ENCODE data around the gene ACAA2. TPM values are rescaled to one million over a fixed set of nuclear protein-coding genes. Genes with fewer than 3 reads are reported as not detected.

ACAA2 gene
- total RNA-seq, 1 experiment from 2014 or later: 51.1 TPM

- intact Hi-C loops (cut with micrococcal nuclease; ENCODE audit: unreplicated experiment): no loop called here
- ChIA-PET CTCF (no interaction called here), POLR2A (ENCODE audit: low non-redundant PET) (interaction anchor here (0.6 kb wide), 1 partner anchor 1520 kb away, joined by 3 read pairs; no protein-coding TSS in a partner anchor)
- BruUV-seq (replicated peaks): no TSS peak
- TF ChIP-seq, protein P1, sequence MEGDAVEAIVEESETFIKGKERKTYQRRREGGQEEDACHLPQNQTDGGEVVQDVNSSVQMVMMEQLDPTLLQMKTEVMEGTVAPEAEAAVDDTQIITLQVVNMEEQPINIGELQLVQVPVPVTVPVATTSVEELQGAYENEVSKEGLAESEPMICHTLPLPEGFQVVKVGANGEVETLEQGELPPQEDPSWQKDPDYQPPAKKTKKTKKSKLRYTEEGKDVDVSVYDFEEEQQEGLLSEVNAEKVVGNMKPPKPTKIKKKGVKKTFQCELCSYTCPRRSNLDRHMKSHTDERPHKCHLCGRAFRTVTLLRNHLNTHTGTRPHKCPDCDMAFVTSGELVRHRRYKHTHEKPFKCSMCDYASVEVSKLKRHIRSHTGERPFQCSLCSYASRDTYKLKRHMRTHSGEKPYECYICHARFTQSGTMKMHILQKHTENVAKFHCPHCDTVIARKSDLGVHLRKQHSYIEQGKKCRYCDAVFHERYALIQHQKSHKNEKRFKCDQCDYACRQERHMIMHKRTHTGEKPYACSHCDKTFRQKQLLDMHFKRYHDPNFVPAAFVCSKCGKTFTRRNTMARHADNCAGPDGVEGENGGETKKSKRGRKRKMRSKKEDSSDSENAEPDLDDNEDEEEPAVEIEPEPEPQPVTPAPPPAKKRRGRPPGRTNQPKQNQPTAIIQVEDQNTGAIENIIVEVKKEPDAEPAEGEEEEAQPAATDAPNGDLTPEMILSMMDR (conservative IDR thresholded peaks at IDR 0.05; ENCODE audit: low read depth, low read length): no peak
- TF ChIP-seq EZH2 (IDR thresholded peaks at IDR 0.05; ENCODE audit: borderline replicate concordance, low read depth, low read length, poor library complexity, severe bottlenecking): no peak
- Histone ChIP-seq H3K27ac (ENCODE audit: low read depth, low read length, poor library complexity, severe bottlenecking) (no peak overlapping the region), H3K4me1 (ENCODE audit: insufficient read depth, low read length, poor library complexity, severe bottlenecking) (no peaks in the 10 kb centered on the region), H3K36me3 (ENCODE audit: insufficient read depth, low read length, poor library complexity, severe bottlenecking) (no peaks in the 10 kb centered on the region), H3K9me3 (ENCODE audit: low read depth, low read length, poor library complexity, severe bottlenecking) (no peaks in the 10 kb centered on the region), H3K27me3 (replicated peaks; ENCODE audit: insufficient read depth, low read depth, low read length, poor library complexity) (no peaks in the 10 kb centered on the region), H3K4me3 (ENCODE audit: low read depth, low read length, poor library complexity, severe bottlenecking) (no peak overlapping the region)
- DNase-seq (ENCODE audit: low spot score): no peak
Measured at GRCh38 chr18:49819823-49820671, 6.7 kb upstream of the ACAA2 start.

DNA sequence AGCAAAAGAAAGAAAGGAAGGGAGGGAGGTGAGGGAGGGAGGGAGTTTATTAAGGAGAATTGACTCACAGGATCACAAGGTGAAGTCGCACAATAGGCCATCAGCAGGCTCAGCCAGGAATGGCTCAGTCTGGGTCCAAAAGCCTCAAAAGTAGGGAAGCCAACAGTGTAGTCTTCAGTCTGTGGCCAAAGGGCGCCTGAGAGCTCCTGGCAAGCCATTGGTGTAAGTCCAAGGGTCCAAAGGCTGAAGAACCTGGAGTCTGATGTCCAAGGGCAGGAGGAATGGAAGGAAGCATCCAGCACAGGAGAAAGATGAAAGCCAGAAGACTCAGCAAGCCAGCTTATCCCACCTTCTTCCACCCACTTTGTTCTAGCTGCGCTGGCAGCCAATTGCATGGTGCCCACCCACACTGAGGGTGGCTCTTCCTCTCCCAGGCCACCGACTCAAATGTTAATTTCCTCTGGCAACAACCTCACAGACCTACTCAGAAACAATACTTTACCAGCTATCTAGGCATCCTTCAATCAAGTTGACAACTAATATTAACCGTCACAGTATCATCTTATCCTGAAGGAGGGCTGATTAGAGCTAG, 5.8 kb upstream of the ACAA2 start:
- no peak overlapping the region for H3K27ac ChIP-seq (ENCODE audit: low read depth, low read length, poor library complexity, severe bottlenecking)
- H3K4me3 ChIP-seq (ENCODE audit: low read depth, low read length, poor library complexity, severe bottlenecking): no peak overlapping the region
- no peak for TF ChIP-seq EZH2 (IDR thresholded peaks at IDR 0.05; ENCODE audit: borderline replicate concordance, low read depth, low read length, poor library complexity, severe bottlenecking)
- TF ChIP-seq, protein P1 (conservative IDR thresholded peaks at IDR 0.05; ENCODE audit: low read depth, low read length): no peak
- H3K4me1 ChIP-seq (ENCODE audit: insufficient read depth, low read length, poor library complexity, severe bottlenecking): no peaks in the 10 kb centered on the region
- POLR2A ChIA-PET (ENCODE audit: low non-redundant PET): interaction anchor here (0.6 kb wide), 1 partner anchor 1521 kb away, joined by 3 read pairs; no protein-coding TSS in a partner anchor
- H3K9me3 ChIP-seq (ENCODE audit: low read depth, low read length, poor library complexity, severe bottlenecking): no peaks in the 10 kb centered on the region
- DNase-seq (ENCODE audit: low spot score): no peak
- CTCF ChIA-PET: no interaction called here
- no TSS peak for BruUV-seq (replicated peaks)
- no peaks in the 10 kb centered on the region for H3K27me3 ChIP-seq (replicated peaks; ENCODE audit: insufficient read depth, low read depth, low read length, poor library complexity)
- intact Hi-C loops (cut with micrococcal nuclease; ENCODE audit: unreplicated experiment): no loop called here
- H3K36me3 ChIP-seq (ENCODE audit: insufficient read depth, low read length, poor library complexity, severe bottlenecking): no peaks in the 10 kb centered on the region

DNA sequence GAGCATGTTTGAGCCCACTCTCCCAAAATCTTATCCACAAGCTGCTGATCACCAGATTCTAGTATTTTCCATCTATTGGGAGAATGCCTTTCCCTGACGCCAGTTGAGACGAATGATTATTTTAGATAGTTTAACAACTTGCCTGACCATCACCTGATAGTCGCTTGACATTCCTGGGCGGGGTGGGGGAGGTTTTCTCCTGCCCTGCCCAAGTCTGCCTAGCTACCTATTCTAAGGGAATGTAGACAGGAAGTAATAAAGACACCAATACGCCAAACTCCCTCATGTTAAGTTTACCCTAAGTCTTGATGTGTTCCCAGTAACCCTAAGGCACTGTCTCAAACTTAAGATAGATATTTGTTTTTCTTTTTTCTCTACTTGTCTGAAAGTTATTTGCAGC, 4.6 kb upstream of the ACAA2 start:
- peaks cover 2% of the 10 kb centered on the region for H3K4me1 ChIP-seq (ENCODE audit: insufficient read depth, low read length, poor library complexity, severe bottlenecking)
- CTCF ChIA-PET: no interaction called here
- no TSS peak for BruUV-seq (replicated peaks)
- H3K27me3 ChIP-seq (replicated peaks; ENCODE audit: insufficient read depth, low read depth, low read length, poor library complexity): no peaks in the 10 kb centered on the region
- no peaks in the 10 kb centered on the region for H3K9me3 ChIP-seq (ENCODE audit: low read depth, low read length, poor library complexity, severe bottlenecking)
- no peak for TF ChIP-seq EZH2 (IDR thresholded peaks at IDR 0.05; ENCODE audit: borderline replicate concordance, low read depth, low read length, poor library complexity, severe bottlenecking)
- TF ChIP-seq, protein P1 (conservative IDR thresholded peaks at IDR 0.05; ENCODE audit: low read depth, low read length): no peak
- H3K4me3 ChIP-seq (ENCODE audit: low read depth, low read length, poor library complexity, severe bottlenecking): no peak overlapping the region
- DNase-seq (ENCODE audit: low spot score): no peak
- no peaks in the 10 kb centered on the region for H3K36me3 ChIP-seq (ENCODE audit: insufficient read depth, low read length, poor library complexity, severe bottlenecking)
- POLR2A ChIA-PET (ENCODE audit: low non-redundant PET): no interaction called here
- intact Hi-C loops (cut with micrococcal nuclease; ENCODE audit: unreplicated experiment): no loop called here
- H3K27ac ChIP-seq (ENCODE audit: low read depth, low read length, poor library complexity, severe bottlenecking): no peak overlapping the region

Measured in A673 (cell line).